Stomach (tissue), 9 donors: Measurements from ENCODE around the gene RSU1. TPM values are rescaled to one million over a fixed set of nuclear protein-coding genes. Genes with fewer than 3 reads are reported as not detected.
"Not testable (repeated sequence)": the region's sequence is repeated elsewhere in the genome, so short reads cannot be mapped to it uniquely, and the experiment has no call there.

Source experiments
- DNase-seq, 2 donors: peaks; one replicate each; pipeline versions ENCODE4 v3.0.0 to v3.0.0-alpha.2; 2013 to 2019
- H3K27ac ChIP-seq, 5 donors: fragments of 200-600 bp in 4 of 5; sonication (generic) in 4 of 5; one replicate each; pipeline ENCODE4 v1.5.1; 2013 to 2019; ENCODE audit warnings: mild to moderate bottlenecking in 1 of 5, moderate library complexity in 1 of 5
- H3K27me3 ChIP-seq, 3 donors: fragments of 200-600 bp; sonication (generic); one replicate each; pipeline ENCODE4 v1.5.1; 2017 to 2019; ENCODE audit warnings: mixed run types in 1 of 3
- H3K36me3 ChIP-seq, 4 donors: fragments of 200-600 bp; sonication (generic); 1 replicate in 3 of 4; 2 replicates in 1 of 4; pipeline ENCODE4 v1.5.1; 2016 to 2019
- H3K4me1 ChIP-seq, 4 donors: fragments of 200-600 bp; sonication (generic); one replicate each; pipeline ENCODE4 v1.5.1; 2016 to 2019
- H3K4me3 ChIP-seq, 4 donors: fragments of 200-600 bp; sonication (generic) in 3 of 4; one replicate each; pipeline ENCODE4 v1.5.1; 2016 to 2019; ENCODE audit warnings: mild to moderate bottlenecking in 1 of 4
- H3K9me3 ChIP-seq, 4 donors: fragments of 200-600 bp; sonication (generic); one replicate each; pipeline ENCODE4 v1.5.1; 2016 to 2019
- CTCF ChIP-seq, 7 experiments: fragments of 450-650 bp in 4 of 7; fragments of 200-600 bp in 3 of 7; sonication (generic) in 3 of 7; IDR thresholded peaks; one replicate each; pipeline ENCODE4 v1.5.1; 2016 to 2019; ENCODE audit warnings: antibody characterized with exemption in 7 of 7, control low read depth in 2 of 7, mild to moderate bottlenecking in 1 of 7
- EP300 ChIP-seq: sonication (generic); formaldehyde crosslinking; IDR thresholded peaks from one replicate; pipeline ENCODE4 v1.6.1; 2017; ENCODE audit warnings: antibody characterized with exemption
- POLR2A ChIP-seq, 4 donors: fragments of 450-650 bp; IDR thresholded peaks; one replicate each; pipeline ENCODE4 v1.6.1; 2016; ENCODE audit warnings: antibody characterized with exemption in 4 of 4, control low read depth in 2 of 4, mild to moderate bottlenecking in 1 of 4, moderate library complexity in 1 of 4
- POLR2AphosphoS5 ChIP-seq, 3 donors: sonication (generic); formaldehyde crosslinking; IDR thresholded peaks; one replicate each; pipeline ENCODE4 v1.6.1; 2016; ENCODE audit warnings: antibody characterized with exemption in 3 of 3
- WGBS, 5 donors: extraction: QIAGEN DNeasy Blood & Tissue Kit in 3 of 5; methylation state at CpG; one replicate each; pipeline versions ENCODE4 v1.1.5 to v1.1.7; 2013 to 2018; 5-methylcytosine and 5-hydroxymethylcytosine counted together
- intact Hi-C: fragments of 100-400 bp; cut with DNase I; formaldehyde crosslinking; loops from one replicate; pipeline ENCODE4 v1.15.1; 2023; ENCODE audit warnings: low total_unique reads
- polyA plus RNA-seq, 3 donors: library from polyadenylated mRNA; stranded (reverse); fragments of 200-250 nt; gene quantifications; one replicate each; pipeline ENCODE4 v1.2.3, GENCODE V29; 2013
- total RNA-seq, 5 donors: library from RNA; depleted of rRNA; stranded (reverse); fragments of >200 nt; gene quantifications; one replicate each; pipeline versions ENCODE4 v1.1.0 to v1.2.3, GENCODE V29; 2014 to 2016
- donor health status: healthy with polysubstance abuse.
- donor health status: Bipolar disorder and iron deficiency.
- donor health status: healthy.

RSU1 gene
- total and polyA plus RNA-seq, 8 donors = 8.7 to 43.8 (median 40.4) TPM

- intact Hi-C loops = no loop called here
- no peak overlapping the region for H3K27ac ChIP-seq
- peaks cover 0 to 4% (median 0%) of the 10 kb centered on the region in 4 donors for H3K4me1 ChIP-seq
- no peak for DNase-seq
- no peaks in the 10 kb centered on the region for H3K9me3 ChIP-seq
- H3K36me3 ChIP-seq = peaks cover 0 to 53% (median 37%) of the 10 kb centered on the region in 4 donors
- no peak overlapping the region for H3K4me3 ChIP-seq
- 84 to 92% (median 88%) methylated on average over 12 of the region's 12 CpGs for WGBS, 5 donors
- H3K27me3 ChIP-seq = no peaks in the 10 kb centered on the region
- TF ChIP-seq EP300 (no peak), POLR2AphosphoS5 (IDR thresholded peaks at IDR 0.05) (no peak), POLR2A (IDR thresholded peaks at IDR 0.05) (no peak), CTCF (IDR thresholded peaks at IDR 0.05) (no peak)
These were observed 60.5 kb downstream of the RSU1 start for GRCh38 chr10:16756561-16757221.

- Histone ChIP-seq H3K9me3 (no peaks in the 10 kb centered on the region), H3K27ac (no peak overlapping the region), H3K27me3 (no peaks in the 10 kb centered on the region), H3K36me3 (peaks cover 7 to 61% (median 50%) of the 10 kb centered on the region in 4 donors), H3K4me3 (no peak overlapping the region), H3K4me1 (no peaks in the 10 kb centered on the region)
- no peak for DNase-seq
- 76 to 94% (median 91%) methylated on average over 6 of the region's 6 CpGs for WGBS, 5 donors
- intact Hi-C loops = no loop called here
- no peak for TF ChIP-seq POLR2A (IDR thresholded peaks at IDR 0.05)
- TF ChIP-seq EP300 = no peak
- no peak for TF ChIP-seq POLR2AphosphoS5 (IDR thresholded peaks at IDR 0.05)
- TF ChIP-seq CTCF (IDR thresholded peaks at IDR 0.05) = no peak
These were observed 62.5 kb downstream of the RSU1 start for GRCh38 chr10:16754765-16755164.

GRCh38 chr10:16752849-16753248, 64.4 kb downstream of the RSU1 start:
- H3K9me3 ChIP-seq, intact Hi-C loops, H3K4me1 ChIP-seq, DNase-seq, H3K27ac ChIP-seq, H3K27me3 ChIP-seq, H3K4me3 ChIP-seq: not testable (repeated sequence)
- WGBS, 5 donors = 87 to 90% (median 88%) methylated on average over 6 of the region's 6 CpGs
- peaks cover 7 to 69% (median 57%) of the 10 kb centered on the region in 4 donors for H3K36me3 ChIP-seq

GRCh38 chr10:16752099-16752498, 65.1 kb downstream of the RSU1 start:
- no peak overlapping the region for H3K4me3 ChIP-seq
- intact Hi-C loops = no loop called here
- H3K27ac ChIP-seq = no peak overlapping the region
- no peaks in the 10 kb centered on the region for H3K27me3 ChIP-seq
- TF ChIP-seq POLR2AphosphoS5 (IDR thresholded peaks at IDR 0.05) (no peak), EP300 (no peak), POLR2A (IDR thresholded peaks at IDR 0.05) (no peak), CTCF (IDR thresholded peaks at IDR 0.05) (no peak)
- no peaks in the 10 kb centered on the region for H3K4me1 ChIP-seq
- peaks cover 7 to 65% (median 56%) of the 10 kb centered on the region in 4 donors for H3K36me3 ChIP-seq
- H3K9me3 ChIP-seq = no peaks in the 10 kb centered on the region
- DNase-seq = no peak
- WGBS, 5 donors = 80 to 98% (median 93%) methylated on average over 4 of the region's 4 CpGs

GRCh38 chr10:16751244-16751643, 66.0 kb downstream of the RSU1 start:
- H3K4me3 ChIP-seq = no peak overlapping the region
- intact Hi-C loops = no loop called here
- TF ChIP-seq CTCF (IDR thresholded peaks at IDR 0.05) (no peak), POLR2A (IDR thresholded peaks at IDR 0.05) (no peak), POLR2AphosphoS5 (IDR thresholded peaks at IDR 0.05) (no peak), EP300 (no peak)
- H3K9me3 ChIP-seq = no peaks in the 10 kb centered on the region
- no peak overlapping the region for H3K27ac ChIP-seq
- WGBS, 5 donors = 92 to 99% (median 97%) methylated on average over 8 of the region's 8 CpGs
- peaks cover 7 to 65% (median 58%) of the 10 kb centered on the region in 4 donors for H3K36me3 ChIP-seq
- no peak for DNase-seq
- no peaks in the 10 kb centered on the region for H3K27me3 ChIP-seq
- no peaks in the 10 kb centered on the region for H3K4me1 ChIP-seq
